Neuron (in vitro differentiated cells): ENCODE results near the gene OTOA.
"Not testable (repeated sequence)": the region's sequence is repeated elsewhere in the genome, so short reads cannot be mapped to it uniquely, and the experiment has no call there.

Experiments used
- H2AFZ ChIP-seq: one replicate; pipeline ENCODE4 v1.6.1; 2013; ENCODE audit warnings: low read depth, mild to moderate bottlenecking, inconsistent platforms, low read length, moderate library complexity
- H3K27me3 ChIP-seq: one replicate; pipeline ENCODE4 v1.6.1; 2013; ENCODE audit warnings: low read length; ENCODE audit not compliant: insufficient read depth
- H3K36me3 ChIP-seq: one replicate; pipeline ENCODE4 v1.6.1; 2013; ENCODE audit warnings: low read length; ENCODE audit not compliant: insufficient read depth
- H3K4me1 ChIP-seq: one replicate; pipeline ENCODE4 v1.6.1; 2013; ENCODE audit warnings: low read length; ENCODE audit not compliant: insufficient read depth
- H3K4me3 ChIP-seq: 2 replicates; pipeline ENCODE4 v1.5.1; 2013; ENCODE audit warnings: mild to moderate bottlenecking, low read length, moderate library complexity
- H3K9me3 ChIP-seq: one replicate; pipeline ENCODE4 v1.6.1; 2013; ENCODE audit warnings: low read length

Gene OTOA

DNA sequence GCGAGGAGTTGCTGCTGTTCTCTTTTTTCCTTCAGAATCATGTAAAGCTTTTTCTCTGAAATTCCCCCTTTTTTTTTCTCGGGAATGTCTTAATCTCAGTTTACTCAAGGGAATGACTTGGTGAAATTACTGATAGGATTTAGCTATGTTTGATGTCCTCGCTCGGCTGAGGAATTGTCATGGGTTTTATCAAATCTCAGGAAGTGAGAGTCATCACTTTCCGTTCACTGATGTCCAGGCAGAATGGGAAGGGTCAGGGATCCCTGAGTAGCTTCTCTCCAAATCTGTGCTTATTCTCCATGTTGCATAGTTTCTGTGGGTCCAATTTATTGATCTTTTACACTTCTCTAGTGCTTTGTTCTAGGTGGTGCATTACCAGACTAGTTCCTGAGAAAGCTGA is 17.7 kb upstream of the OTOA start:
- peaks cover 8% of the 10 kb centered on the region for H3K36me3 ChIP-seq
- H2AFZ ChIP-seq, result no peak overlapping the region
- H3K4me1 ChIP-seq, result no peaks in the 10 kb centered on the region
- H3K27me3 ChIP-seq, result no peaks in the 10 kb centered on the region
- peaks cover 2% of the 10 kb centered on the region for H3K9me3 ChIP-seq
- H3K4me3 ChIP-seq, result no peak overlapping the region

GRCh38 chr16:21646721-21647561 is 16.8 kb upstream of the OTOA start:
- no peak overlapping the region for H2AFZ ChIP-seq
- no peak overlapping the region for H3K4me3 ChIP-seq
- no peaks in the 10 kb centered on the region for H3K4me1 ChIP-seq
- H3K36me3 ChIP-seq, result peaks cover 8% of the 10 kb centered on the region
- H3K9me3 ChIP-seq, result peaks cover 2% of the 10 kb centered on the region
- H3K27me3 ChIP-seq, result no peaks in the 10 kb centered on the region

- Histone ChIP-seq H3K4me3 (no peak overlapping the region), H3K27me3 (no peaks in the 10 kb centered on the region), H3K36me3 (peaks cover 10% of the 10 kb centered on the region)
Measured at GRCh38 chr16:21647562-21648164, 16.1 kb upstream of the OTOA start.

DNA sequence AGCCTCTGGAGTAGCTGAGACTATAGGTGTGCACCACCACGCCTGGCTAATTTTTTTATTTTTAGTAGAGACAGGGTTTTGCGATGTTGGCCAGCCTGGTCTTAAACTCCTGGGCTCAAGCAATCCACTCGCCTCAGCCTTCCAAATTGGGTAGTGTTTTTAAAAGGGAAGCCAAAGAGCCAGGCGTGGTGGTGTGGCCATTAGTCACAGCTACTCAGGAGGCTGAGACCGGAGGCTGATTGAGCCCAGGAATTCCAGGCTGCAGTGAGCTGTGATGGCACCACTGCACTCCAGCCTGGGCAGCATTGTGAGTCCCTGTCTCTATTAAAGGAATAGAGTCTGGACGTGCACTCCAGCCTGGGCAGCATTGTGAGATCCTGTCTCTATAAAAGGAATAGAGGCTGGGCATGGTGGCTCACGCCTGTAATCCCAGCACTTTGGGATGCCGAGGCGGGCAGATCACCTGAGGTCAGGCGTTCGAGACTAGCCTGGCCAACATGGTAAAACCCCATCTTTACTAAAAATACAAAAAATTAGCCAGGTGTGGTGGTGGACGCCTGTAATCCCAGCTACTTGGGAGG is 13.9 kb upstream of the OTOA start:
- peaks cover 18% of the 10 kb centered on the region for H3K36me3 ChIP-seq
- H3K4me3 ChIP-seq, H3K4me1 ChIP-seq, H3K9me3 ChIP-seq, H3K27me3 ChIP-seq, H2AFZ ChIP-seq: not testable (repeated sequence)

More at GRCh38 chr16:21647562-21648164, 16.1 kb upstream of the OTOA start:
- Histone ChIP-seq H2AFZ (no peak overlapping the region), H3K4me1 (no peaks in the 10 kb centered on the region), H3K9me3 (peaks cover 2% of the 10 kb centered on the region)

- Histone ChIP-seq H3K27me3 (no peaks in the 10 kb centered on the region), H3K4me1 (no peaks in the 10 kb centered on the region), H3K4me3 (no peak overlapping the region), H3K9me3 (peaks cover 2% of the 10 kb centered on the region), H2AFZ (no peak overlapping the region), H3K36me3 (peaks cover 24% of the 10 kb centered on the region)
Measured at GRCh38 chr16:21650521-21650920, 13.2 kb upstream of the OTOA start.

- Histone ChIP-seq H3K36me3 (peaks cover 30% of the 10 kb centered on the region), H3K9me3 (peaks cover 2% of the 10 kb centered on the region)
Measured at GRCh38 chr16:21651515-21651914, 12.3 kb upstream of the OTOA start.

GRCh38 chr16:21652453-21652852 is 11.3 kb upstream of the OTOA start, which contains the start of gene IGSF6:
Gene IGSF6 (minus strand): TSS chr16:21652608. CDS start chr16:21652598, 10 bp downstream.
- H3K4me3 ChIP-seq, result no peak within 1 kb of the TSS
- no peaks in the 10 kb centered on the region for H3K4me1 ChIP-seq
- H3K27me3 ChIP-seq, result no peaks in the 10 kb centered on the region
- no peak within 1 kb of the TSS for H2AFZ ChIP-seq
- no peaks in the 10 kb centered on the region for H3K9me3 ChIP-seq
- H3K36me3 ChIP-seq, result peaks cover 30% of the 10 kb centered on the region

More at GRCh38 chr16:21651515-21651914, 12.3 kb upstream of the OTOA start:
- Histone ChIP-seq H3K4me3 (no peak overlapping the region), H3K4me1 (no peaks in the 10 kb centered on the region), H2AFZ (no peak overlapping the region), H3K27me3 (no peaks in the 10 kb centered on the region)

GRCh38 chr16:21653571-21653970 is 10.2 kb upstream of the OTOA start:
- Histone ChIP-seq H3K27me3 (no peaks in the 10 kb centered on the region), H2AFZ (no peak overlapping the region), H3K4me1 (no peaks in the 10 kb centered on the region), H3K9me3 (no peaks in the 10 kb centered on the region), H3K36me3 (peaks cover 32% of the 10 kb centered on the region), H3K4me3 (no peak overlapping the region)

DNA sequence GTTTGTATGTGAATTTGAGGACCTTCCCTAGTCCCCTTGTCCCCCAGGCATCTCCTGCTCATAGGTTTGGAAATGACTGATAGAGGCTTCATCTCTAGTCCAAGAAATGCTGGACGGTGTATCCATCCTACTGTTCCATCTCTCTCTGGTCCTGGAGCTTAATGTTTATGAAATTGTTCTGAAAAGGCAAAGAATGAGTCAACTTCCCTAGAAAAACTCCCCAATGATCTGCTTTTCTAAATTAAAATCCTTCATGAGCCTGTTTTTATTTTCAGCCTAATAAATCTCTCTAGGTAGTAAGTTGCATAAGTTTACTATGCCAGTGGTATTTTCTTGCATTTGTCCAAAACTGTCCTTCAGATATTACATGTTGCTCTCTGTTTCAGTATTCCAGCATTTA is 9.3 kb upstream of the OTOA start:
- H3K27me3 ChIP-seq, result no peaks in the 10 kb centered on the region
- H3K4me1 ChIP-seq, result no peaks in the 10 kb centered on the region
- H3K36me3 ChIP-seq, result peaks cover 28% of the 10 kb centered on the region
- no peaks in the 10 kb centered on the region for H3K9me3 ChIP-seq
- H2AFZ ChIP-seq, result no peak overlapping the region
- no peak overlapping the region for H3K4me3 ChIP-seq

GRCh38 chr16:21654881-21655280 is 8.9 kb upstream of the OTOA start:
- no peaks in the 10 kb centered on the region for H3K4me1 ChIP-seq
- H3K36me3 ChIP-seq, result peaks cover 28% of the 10 kb centered on the region
- H3K27me3 ChIP-seq, result no peaks in the 10 kb centered on the region
- H3K4me3 ChIP-seq, result no peak overlapping the region
- no peaks in the 10 kb centered on the region for H3K9me3 ChIP-seq
- H2AFZ ChIP-seq, result no peak overlapping the region

GRCh38 chr16:21656795-21657768 is 6.7 kb upstream of the OTOA start:
- Histone ChIP-seq H3K36me3 (peaks cover 28% of the 10 kb centered on the region), H3K4me3 (no peak overlapping the region), H2AFZ (no peak overlapping the region), H3K27me3 (no peaks in the 10 kb centered on the region), H3K9me3 (no peaks in the 10 kb centered on the region), H3K4me1 (no peaks in the 10 kb centered on the region)

GRCh38 chr16:21659124-21659523 is 4.6 kb upstream of the OTOA start:
- H3K4me3 ChIP-seq, result no peak overlapping the region
- no peaks in the 10 kb centered on the region for H3K4me1 ChIP-seq
- no peak overlapping the region for H2AFZ ChIP-seq
- H3K36me3 ChIP-seq, result peaks cover 23% of the 10 kb centered on the region
- H3K27me3 ChIP-seq, result no peaks in the 10 kb centered on the region
- H3K9me3 ChIP-seq, result no peaks in the 10 kb centered on the region
